ENCODE data around the gene GID4.

The GID4 gene

DNA sequence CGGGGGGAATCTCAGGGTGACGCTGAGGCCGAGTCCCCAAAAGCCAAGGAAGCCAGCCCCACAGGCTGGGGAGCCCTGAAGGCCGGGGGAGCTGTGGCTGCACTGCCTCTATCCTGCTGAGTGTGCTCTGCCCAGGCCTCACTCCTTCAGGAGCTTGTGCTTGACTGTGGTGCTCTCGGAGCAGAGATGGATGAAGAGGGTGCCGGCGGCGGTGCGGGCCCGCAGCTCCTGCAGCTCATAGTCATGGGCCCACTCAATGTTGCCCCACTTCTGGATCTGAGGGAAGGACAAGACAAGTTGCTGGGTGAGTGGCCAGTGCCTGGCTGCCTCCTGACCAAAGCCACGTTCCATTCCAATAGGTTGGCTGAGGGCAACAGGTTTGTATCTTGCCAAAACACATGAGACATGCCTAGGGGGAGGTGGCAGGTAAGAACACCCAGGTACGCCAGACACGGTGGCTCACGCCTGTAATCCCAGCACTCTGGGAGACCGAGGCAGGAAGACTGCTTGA is 20.7 kb upstream of the GID4 start:
- DNase-seq: no peak

DNA sequence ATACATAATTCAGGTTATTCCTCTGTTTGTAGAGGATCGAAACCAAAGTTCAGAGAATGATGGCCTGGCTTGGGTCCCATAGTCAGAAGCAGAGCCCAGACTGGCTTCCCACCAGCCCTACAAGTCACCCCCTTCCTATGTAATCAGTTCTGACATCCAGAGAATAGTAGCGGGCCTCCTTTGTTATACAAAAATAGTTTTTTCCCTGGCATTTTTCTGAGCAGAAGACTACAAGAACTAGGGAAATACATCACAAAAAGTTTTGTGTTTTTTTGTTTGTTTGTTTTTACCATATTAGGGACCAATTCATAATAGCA is 19.4 kb upstream of the GID4 start:
- DNase-seq: peak; percentile 67

DNA sequence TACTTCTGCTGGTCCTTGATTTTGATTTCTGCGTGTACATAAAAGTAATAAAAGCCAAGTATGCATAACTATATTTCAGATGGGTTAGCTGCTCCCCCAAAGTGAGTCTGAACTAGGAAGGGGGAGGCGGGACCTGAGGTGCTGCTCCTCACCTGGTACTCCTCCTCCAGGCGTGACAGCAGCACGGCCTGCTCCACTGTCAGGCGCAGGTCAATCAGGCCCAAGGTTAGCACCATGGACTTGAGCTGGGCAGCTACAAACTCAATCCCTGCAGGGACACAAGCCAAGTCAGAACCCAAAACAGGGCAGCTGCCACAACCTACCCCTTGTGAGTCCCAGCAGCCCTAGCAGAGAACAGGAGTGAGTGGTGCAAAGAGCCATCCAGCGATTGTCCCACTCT is 18.2 kb upstream of the GID4 start:
- DNase-seq: no peak

DNA sequence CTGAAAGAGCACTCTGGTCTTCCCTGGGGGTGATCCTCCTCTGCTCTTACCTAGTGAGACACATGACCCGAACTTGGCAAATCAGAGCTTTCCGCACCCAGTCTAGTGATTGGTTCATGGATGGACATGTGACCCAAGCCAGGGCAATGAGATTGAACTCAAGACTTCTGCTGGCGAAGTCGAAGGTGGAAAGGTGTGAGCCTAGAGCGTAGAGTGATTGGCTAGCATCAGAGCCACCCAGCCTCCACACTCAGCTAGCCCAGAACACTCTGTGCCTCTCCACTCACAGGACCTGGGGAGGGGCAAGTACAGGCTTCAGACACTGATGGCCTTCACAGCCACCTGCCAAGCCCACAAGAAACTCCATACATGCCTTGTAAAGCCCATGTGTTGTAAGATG is 17.8 kb upstream of the GID4 start:
- no peak for DNase-seq

DNA sequence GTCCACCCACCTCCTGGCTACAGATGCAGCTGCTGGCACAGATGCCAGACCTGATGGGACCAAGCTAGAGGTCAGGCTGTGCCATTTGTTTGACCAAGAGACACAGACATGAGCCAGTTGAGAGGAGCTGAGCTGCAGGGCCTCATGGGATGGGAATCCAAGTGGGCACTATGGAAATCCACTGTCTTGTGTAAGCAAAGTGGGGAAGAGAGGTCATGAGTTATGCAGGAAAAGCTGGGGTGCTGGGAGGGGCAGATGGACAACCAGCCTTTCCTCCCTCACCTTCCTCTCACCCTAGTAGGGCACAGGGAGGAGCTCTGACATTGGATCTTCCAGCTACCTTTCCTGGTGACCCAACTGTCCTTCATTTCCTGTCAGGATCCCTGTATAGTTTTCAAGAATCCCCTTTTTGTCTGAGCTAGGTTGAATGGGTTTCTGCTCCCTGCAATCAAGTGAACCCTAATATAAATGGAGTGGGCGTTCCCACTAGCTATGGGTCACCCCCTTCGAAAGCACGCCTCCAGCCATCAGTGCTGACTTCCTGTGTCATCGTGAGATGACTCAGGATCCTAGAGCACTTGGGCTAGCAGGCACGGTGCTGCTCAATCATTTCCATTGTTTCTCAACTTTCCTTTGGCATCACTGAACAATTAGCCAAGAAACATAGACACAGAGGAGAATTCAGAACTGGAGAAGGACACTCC is 13.8 kb upstream of the GID4 start:
- no peak for DNase-seq

DNA sequence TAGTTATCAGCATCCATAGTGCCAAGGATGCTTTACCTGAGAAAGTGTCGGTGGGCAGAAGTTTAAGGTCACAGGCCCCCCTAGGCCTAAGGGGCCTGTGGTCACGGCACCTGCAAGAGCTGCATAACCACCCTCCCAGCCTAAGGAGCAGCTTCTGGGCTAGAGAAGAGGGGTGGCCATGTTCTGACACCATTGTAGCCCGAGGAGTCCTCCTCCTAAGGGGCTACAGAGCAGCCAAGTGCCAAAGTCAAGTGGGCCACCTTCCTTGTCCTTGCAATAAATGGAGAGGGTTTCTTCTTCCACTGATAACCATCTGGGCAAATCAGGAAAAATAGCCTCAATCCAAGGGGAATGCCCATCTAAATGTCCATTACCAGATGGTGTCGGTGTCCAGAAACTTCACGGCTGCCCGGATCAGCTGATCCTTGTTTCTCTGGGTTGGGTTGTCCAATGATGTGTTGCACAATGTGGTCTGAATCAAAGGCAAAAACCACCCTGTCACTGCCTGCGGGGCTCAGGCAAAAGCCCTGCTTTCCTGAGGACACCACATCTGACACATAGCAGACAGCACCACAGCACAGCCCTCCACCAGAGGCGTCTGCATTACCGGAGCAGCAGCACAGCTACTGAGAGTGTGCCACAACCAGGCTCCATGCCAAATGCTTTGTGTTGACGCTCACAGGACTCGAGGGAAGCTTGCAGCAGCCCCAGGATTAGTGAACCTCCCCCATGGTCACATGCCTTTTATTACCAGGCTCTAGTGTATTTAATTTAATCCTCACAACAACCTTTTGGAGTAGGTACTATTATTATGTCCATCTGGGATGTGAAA is 13.0 kb upstream of the GID4 start:
- DNase-seq: no peak

DNA sequence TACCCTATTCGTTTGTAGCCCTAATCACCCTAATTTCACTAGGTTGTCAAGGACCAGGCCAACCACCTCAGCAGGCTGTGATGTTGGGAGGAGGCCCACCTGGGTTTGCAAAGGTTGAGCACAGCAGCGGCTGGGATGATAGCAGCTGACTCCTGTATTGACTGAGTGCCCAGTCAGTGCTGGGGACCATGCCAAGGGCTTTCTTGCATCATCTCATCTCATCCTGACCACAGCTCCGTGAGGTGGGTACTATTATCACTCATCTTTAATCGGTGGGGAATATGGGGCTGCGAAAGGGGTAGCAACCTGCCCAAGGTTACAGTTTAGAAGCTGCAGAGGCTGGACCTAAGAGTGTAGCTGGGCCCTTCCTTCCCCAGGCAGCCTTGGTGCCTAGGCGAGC is 11.9 kb upstream of the GID4 start:
- no peak for DNase-seq

DNA sequence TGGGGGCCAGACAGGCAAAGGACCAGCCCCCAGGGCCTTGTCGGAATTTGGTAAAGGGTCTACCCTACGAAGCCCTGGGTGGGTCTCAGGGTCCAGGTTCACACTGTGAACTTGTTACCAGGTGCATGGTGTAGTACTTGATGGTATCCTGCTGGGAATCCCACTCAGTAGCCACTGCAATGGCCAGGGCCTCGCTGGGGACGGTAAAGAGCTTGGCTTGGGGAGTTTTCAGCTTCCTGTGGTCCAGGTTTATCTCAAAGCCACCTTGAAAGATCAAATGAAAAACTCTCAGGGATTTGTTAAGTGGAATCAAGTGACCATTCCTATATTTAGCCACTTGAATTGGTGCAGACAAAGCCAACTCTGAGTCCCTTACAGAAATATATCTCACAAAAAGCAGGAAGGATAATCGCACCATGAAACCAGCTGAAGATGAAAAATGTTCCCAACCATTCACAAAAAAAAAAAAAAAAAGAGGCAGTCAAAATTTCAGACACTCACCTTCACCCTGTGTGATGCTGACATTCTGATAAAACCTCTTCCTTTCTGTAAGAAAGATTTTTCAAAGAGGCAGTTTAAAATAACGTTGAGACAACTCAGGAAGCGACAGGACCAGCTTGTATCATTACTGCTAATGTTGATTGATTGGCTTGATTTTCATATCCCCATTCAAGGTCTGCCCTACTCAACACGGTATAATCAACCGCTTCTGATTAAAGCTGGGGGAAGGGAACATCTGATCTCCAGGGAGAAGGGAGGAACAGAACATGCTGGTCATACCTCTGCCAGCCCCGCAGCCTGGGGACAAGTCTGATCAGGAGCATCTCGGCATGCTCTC is 10.9 kb upstream of the GID4 start:
- DNase-seq: peak; percentile 50

DNA sequence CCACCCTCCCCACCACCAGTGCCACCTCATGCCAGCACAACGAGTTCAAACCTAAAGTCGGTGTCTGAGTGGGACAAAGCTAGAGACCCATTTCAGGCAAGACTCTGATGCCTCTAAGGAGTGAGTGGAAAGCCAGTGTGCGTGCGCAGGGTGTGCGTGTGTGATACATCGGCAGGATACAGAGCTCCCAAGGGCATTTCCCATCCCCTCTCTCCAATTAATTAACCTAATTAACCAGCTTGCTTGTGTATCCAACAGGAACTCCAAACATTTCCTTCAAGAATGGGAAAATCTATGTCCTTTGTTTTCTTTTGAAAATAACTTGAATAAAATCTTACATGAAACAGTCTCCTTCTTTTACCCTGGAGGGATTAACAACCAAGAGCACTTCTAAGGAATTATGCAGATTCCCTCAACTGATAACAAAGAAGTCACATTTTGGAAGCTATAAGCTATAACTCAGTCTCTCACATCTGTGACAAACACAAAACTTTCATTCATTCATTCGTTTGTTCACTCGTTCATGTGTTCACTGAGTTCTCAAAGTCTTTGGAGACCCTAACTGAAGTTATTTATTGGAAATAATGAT is 10.2 kb upstream of the GID4 start:
- DNase-seq: no peak

DNA sequence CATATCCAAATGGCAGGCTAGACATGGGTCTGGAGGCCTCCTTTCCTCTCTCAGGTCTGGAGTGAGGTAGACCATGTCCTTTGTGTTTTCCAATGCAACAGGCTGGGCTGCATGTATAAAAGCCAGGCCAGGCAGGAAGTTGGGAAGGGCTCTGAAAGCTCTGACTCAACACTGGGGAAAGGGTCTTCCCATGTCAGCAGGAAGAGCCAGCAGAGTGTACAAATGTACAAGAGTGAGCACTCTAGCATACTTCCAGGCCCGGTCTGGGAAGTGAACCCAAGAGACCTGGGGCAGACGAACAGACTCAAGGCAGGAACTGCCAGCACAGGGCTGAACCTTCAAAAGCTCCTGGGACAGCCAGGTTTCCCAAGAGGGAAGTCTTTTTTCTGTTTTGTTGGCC is 7.3 kb upstream of the GID4 start:
- no peak for DNase-seq

DNA sequence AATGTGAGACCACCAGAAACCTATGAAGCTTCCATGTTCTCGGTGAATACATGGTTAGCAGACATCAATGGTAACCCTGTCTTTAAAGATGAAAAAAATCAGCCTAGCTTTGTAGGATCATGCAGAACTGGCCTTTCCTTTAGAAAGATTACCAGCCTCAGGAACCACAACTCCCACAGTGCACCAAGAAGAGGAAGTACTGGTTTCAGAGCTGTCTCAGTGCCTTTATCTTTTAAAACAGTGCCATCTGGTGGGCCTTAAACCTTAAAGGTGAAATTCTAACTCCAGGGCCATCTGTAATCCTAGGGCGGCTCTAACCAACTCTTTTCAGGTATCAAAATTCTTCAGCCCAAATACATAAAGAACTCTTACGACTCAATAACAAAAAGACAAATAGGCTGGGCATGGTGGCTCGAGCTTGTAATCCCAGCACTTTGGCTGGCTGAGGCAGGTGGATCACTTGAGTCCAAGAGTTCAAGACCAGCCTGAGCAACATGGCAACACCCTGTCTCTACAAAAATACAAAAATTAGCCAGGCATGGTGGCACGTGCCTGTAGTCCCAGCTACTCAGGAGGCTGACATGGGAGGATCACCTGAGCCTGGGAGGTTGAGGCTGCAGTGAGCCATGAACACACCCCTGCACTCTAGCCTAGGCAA is 5.6 kb upstream of the GID4 start:
- peak; percentile 91 for DNase-seq

DNA sequence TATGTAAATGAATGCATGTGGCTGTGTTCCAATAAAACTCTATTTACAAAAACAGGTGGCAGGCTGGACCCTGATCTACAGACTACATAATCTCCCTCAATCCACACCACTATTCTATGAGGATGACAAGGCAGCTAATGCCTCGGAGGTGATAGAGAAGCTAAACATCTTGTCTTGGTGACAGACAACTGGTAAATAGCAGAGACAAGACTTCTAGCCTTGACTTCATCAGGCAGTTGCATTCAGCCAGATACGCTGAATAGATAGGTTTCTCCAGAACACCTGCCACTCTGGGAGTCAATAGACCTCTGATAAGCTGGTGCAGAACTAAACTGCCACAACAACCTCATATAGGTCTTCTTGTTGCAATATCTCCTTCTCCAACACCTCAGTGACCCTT is 3.5 kb upstream of the GID4 start:
- no peak for DNase-seq

DNA sequence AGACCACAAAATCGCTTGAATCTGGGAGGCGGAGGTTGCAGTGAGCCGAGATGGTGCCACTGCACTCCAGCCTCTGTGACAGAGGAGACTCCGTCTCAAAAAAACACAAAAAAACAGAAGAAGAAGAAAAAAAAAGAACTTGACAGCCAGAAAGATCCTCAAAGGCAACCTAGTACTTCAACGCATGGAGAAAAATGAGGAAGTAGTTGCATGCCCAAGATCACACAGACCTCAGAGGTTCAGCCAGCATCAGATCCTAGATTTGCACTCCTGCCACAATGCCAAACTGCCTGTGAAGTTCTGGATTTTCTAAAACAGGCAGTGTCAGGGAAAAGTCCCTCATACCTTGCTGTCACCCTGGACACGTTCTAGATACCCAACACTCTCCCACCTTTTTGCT is 1.7 kb upstream of the GID4 start:
- no peak for DNase-seq

DNA sequence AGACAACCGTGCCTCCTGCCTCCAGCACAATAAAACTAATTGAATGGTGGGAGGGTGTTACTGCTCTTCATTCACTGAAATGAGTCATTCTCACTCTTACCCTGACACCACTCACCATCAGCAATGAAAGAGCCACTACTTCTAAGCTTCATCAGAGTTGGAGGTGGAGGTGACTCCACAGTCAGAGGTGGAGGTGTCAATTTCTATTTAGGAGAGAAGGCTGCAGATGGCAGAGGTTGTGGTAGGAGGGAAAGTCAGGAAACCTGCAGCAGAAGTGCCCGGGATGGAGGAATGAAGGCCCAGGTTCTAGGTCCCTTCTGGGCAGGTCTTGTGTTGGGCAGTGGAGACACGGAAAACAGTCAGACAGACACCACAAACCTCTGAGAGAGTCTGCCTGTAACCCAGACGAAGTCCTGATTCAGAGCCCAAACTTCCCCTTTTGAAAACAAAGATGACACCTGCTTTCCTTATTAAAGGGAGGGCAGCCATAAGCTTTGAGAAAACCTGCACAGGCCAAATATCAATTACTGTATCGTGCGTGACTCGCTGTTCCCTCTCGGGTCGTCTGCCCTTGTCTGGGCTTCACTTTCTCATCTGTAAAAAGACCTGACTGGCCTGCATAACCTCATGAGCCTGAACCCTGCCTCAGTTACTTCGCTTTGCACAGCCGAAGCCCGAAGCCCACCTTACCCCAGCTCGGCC is 908 bp upstream of the GID4 start:
- DNase-seq: no peak

DNA sequence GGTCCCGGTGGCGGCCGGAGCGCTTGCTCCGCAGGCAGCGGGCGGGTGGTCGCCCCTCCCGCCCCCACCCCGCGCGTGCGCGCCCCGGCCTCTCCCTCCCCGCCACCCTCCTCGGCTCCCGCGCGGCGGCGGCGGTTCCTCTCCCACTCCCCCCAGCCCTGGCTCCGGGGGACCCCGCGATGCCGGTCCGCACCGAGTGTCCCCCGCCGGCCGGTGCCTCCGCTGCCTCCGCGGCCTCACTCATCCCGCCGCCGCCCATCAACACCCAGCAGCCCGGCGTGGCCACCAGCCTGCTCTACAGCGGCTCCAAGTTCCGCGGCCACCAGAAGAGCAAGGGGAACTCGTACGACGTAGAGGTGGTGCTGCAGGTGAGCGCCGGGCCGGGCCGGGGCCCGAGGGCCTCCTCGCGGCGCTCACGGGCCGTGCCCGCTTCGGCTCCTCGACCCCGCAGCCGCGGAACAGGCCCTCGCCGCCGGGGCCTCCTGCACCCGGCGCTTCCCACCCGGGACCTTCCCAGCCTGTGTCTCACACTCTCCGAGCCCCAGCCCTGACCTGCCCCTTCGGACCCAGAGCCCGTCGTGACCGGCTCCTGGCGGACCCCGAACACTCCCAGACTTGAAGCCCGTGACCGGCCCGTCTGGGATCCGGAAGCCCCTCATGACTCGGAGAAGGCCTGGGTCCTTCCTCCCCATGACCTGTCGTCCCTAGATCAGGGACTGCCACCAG is 490 bp downstream of the GID4 start:
- DNase-seq: no peak

DNA sequence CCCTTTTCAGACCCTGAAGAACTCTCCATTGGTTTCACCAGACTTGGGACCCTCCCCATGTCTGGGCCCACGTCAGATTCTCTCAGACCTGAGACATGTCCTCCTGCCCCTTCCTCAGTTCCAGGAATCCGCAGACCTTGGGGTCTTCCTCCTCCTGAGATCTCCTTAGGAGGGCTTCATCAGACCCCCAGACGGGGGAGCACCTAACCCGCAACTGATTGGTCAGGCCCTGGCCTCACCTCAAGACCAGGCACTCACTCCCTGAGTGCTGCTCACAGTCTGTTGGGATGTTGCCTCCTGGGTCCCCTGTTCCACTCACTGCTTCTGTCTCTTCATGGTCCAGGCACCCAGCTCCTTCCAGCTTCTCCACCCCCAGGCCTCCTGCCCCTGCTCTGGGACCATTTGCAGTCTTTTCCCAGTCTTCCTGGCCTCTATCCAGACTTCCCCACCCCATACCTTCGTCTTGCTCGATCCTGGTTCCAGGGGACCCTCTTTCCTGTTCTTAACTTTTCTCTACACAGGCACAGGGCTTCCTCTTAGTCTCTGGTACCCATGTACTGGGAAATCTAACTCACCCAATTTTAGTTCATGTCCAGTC is 1.2 kb downstream of the GID4 start:
- DNase-seq: no peak

DNA sequence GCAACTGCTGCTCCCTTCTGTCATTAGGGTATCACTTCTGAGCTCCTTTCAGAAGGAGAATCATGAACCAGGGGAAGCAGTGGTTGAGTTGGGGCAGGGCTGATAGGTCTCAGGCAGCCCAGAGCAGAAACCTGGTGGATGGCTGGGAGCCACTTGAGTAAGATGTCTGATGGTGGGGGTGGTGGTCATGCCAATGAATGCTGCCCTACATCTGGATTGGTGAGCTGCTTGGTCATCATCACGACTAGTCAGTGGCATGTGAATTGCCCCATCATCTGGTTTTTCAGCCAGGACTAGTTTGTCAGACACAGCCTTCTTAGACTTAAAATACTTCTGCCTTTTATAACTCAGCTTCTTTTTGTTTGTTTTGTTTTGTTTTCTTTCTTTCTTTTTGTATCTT is 2.6 kb downstream of the GID4 start:
- no peak for DNase-seq

DNA sequence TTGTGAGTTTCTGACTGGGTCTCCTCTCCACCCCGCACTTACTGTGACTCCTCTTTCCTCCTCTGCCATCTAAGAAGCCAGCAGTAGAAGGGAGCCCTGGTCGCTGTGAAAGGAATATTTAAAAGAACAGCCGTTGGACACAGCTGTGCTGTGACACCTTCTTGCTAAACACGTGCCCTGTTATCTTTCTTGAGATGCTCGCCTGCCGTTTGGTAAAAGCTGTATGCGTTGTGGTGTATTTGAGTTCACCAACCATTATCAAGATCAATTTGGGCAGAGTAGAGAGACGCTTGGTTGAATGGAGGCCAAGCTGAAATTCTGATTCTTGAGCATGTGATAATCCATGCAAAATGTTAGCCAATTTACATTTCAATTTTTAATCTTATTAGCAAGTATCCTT is 3.8 kb downstream of the GID4 start:
- no peak for DNase-seq

DNA sequence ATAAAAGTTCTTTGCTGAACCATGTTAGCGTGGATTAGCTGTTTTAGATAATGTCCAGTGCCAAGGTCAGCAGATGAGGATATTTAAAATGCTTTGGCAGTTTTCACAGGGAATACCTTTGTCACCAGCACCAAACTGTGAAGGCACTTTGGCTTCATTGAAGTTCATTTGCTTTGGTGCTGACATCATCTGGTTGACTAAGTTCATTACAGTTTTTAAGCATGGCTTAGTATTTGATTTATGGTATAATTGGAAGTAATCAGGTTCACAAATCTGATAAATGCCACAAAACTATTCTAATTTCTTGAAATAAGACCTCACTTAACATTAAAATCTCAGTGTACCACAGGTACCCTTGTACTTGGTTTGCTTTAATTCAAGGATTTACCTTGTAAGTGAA is 4.3 kb downstream of the GID4 start:
- DNase-seq: no peak

DNA sequence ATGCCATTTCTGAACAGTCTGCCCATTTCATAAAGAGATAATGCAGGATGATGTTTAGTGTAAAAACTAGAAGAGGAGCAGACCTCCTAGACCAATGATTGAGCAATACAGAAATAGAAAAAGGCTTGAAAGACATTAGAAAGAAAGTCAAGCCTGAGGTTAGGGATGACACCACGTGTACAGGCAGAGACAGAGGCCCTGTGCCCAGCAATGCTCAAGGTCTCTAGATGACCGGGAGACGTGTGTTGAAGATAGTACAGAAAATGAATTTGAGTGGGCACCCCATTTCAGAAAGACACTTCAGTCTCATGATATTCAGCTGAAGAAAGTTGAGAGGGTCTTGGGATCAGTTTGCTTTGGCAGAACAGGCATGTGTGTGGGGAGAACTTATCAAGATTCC is 5.4 kb downstream of the GID4 start:
- DNase-seq: no peak

Data from eye (tissue), 1 donor.